GM19043 (cell line): ENCODE results near the gene ZNF584.
"Not testable (repeated sequence)": the region's sequence is repeated elsewhere in the genome, so short reads cannot be mapped to it uniquely, and the experiment has no call there.

Source experiments
- ATAC-seq: cut with Tn5 transposase; IDR thresholded peaks from one replicate; pipeline ENCODE4 v1.9.1; 2021; ENCODE audit warnings: low read depth; ENCODE audit not compliant: unreplicated experiment

Gene ZNF584

DNA sequence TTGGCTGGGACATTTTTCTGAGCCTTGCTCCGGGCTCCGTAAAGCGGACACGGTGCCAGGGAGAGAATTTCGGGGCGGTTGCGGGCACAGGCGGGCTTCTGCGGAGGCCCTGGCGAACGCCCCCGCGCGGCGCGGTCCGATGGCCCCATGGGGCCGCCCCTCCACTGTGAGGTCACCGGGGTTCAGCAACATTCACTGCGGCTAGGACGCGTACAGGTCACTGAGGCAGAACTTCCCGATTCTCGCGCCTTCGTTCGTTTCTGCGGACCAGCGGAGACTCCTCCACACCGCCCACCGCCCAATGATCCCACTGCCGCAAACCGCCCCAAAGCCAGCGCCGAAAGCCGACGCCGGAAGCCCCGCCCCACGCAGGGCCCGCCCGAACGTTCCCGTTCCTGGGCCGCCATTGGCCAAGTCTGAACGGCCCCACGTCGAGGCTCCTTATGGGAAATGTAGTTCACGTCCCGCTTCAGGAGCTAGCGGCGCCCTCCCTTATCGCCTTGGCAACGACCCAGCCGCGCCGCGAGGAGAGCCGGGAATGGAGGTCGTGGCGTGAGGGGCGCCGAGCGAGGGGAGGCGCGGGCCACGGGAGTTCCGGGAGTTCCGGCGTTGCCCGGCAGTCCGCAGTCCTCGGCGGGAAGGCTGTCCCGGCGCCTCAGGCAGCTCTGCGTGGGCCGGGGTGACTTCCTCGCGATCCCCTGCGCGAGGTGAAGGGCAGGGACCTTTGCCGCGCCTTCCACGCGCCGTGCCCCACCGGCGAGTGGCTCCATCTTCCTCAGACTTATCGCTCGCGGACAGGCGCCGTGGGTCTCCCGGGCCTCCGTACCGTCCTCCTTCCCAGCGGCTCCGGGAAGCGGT is at the start of gene ZNF584:
ZNF584 (plus strand) TSS at position 498 of the 858 bp plus-strand sequence. CDS start 499 bp downstream, outside the sequence.
- peak; percentile 89 for ATAC-seq

GRCh38 chr19:58361900-58362271 is 46.6 kb upstream of the ZNF584 start:
- no peak for ATAC-seq

GRCh38 chr19:58362272-58362994 is 46.0 kb upstream of the ZNF584 start, which contains the start of gene ZNF497:
TSS of gene ZNF497 (minus strand) at chr19:58362751. CDS start at chr19:58357635, 5,116 bp downstream.
- peak; percentile 82 for ATAC-seq

DNA sequence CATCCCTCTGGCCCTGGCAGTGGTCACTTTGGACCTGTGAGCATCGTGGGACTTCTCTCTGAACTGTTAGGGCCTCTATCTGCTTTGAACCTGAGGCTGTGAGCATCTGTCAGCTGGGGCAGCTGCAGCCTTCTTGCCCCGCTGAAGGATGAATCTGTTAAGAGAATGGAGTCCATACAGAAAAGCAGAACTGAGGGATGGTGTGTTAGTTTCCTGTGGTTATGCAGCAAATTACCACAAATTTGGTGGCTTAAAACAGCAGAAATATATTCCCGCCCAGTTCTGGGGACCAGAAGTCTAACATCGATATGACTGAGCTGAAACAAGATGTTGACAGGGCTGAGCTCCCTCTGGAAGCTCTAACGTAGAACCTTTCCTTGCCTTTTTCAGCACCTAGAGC is 44.3 kb upstream of the ZNF584 start:
- no peak for ATAC-seq

DNA sequence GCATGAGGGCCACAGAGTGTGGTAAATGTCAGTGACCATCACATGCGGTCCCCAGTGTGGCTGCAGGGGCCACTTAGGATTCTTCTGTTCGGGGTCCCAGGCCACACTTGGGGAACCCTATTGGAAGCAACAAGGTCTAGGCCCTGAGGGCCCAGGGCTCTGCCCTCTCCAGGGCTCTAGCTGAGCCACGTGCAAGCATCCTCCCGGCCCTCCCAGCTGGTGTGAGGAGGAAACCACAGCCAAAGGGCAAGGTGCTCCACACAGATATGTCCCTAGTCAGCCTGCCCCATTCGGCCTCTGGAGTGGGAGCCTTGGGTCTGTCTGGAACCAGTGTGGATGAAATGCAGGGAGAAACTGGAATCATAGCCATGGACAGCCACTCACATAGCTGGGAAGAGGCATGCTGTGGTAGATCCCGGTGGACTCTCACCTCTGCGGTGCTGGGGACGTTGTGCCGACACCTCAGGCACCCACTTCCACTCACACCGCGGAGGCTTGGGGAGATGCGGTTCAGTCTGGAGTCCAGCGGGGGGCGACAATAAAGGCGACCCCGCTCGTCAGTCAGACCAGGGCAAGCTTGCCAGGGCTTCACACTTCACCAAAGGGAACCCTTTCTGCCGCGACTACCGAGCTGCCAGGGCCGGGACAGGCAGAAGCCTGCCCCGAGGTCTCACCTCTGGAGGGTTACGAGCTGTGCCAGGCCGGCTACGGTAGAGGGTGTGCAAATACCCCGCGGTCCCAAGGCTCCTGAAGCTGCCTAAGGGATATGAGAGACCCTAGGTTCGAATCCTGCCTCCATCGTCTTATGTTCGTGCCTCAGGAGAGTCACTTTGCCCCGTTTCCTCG is 41.6 kb upstream of the ZNF584 start:
- ATAC-seq: no peak

DNA sequence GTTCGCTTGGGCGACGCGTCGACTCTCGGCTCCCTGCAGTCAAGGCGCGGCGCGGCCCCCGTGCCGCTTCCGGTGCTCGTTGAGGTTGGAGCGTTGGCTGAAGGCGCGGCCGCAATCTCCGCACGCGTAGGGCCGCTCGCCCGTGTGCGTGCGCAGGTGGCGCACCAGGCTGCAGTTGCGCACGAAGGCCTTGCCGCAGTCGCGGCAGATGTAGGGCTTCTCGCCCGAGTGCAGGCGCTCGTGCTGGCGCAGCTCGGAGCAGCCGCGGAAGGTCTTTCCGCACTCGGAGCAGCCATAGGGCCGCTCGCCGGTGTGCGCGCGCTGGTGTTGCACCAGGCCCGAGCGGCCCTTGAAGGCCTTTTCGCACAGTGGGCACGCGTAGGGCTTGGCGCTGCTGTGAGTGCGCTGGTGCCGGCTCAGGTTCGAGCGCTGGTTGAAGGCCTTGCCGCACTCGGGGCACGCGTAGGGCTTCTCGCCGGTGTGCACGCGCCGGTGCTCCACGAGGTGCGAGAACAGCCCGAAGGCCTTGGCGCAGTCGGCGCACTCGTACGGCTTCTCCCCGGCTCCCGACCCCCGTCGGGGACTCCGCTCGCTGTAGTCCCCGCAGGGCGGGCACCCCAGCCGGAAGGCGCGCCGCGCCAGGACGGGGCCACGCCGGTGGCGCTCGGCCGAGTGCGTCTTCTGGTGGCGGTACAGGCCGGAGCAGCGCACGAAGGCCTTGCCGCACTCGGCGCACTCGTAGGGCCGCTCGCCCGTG is 40.6 kb upstream of the ZNF584 start:
- ATAC-seq: no peak

GRCh38 chr19:58368561-58369360 is 39.7 kb upstream of the ZNF584 start:
- ATAC-seq: no peak

DNA sequence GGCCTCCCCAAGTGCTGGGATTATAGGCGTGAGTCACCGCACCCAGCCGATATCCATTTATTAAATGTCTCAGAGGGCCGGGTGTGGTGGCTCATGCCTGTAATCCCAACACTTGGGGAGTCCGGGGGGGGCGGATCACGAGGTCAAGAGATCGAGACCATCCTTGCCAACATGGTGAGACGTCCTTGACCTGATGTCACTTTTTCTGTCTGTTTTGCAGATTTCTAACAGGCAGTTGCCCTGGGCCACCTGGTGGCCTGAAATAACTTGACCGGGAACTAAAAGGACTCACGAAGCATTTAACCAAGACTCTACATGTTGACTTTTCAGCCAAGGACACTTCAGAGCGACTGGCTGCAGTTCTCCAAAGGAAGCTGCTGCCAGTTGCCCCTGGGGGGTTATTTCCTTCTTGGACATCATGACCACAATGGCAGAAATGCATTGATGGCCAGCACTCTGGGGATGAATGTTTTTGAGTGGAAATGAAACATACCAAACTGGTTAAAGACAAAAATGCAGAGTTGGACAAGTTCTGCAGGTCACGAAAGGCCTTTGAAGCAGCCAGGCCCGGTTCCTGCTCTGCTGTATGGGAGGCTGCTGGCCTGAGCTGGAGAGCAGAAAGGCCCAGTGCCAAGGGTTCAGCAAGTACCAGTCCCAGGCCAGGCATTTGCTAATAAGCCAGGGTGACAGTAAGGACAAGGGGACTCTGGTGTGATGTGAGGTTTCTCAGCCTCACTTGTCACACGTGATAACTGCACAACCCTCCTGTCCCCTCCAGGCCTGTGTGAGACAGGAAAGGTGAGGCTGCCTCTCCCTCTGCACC is 35.9 kb upstream of the ZNF584 start:
- ATAC-seq: no peak

DNA sequence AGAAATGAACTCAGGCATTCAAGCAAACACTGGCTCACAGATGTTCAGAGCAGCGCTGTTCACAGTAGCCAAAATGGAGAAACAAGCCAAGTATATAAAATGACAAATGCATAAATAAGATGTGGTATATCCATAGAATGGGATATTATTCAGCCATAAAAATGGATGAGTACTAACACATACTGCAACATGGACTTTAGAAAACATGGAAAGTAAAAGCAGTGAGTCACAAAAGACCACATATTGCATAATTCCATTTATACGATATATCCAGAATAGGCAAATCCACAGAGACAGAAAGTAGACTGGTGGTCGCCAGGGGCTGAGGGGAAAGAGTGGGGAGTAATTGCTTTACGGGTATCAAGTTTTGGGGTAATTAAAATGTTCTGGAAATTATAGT is 34.2 kb upstream of the ZNF584 start:
- no peak for ATAC-seq

DNA sequence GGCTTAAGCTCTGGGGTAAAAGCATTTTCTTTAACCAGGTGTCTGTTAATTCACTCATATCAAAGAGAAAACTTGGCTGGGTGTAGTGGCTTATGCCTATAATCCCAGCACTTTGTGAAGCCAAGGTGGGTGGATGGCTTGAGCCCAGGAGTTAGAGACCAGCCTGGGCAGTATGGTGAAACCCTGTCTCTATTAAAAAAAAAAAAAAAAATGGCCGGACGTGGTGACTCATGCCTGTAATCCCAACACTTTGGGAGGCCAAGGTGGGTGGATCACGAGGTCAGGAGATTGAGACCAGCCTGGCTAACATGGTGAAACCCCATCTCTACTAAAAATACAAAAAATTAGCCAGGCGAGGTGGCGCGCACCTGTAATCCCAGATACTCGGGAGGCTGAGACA is 31.7 kb upstream of the ZNF584 start:
- ATAC-seq: not testable (repeated sequence)

- no peak for ATAC-seq
Observed at GRCh38 chr19:58379246-58379645, 29.2 kb upstream of the ZNF584 start.

DNA sequence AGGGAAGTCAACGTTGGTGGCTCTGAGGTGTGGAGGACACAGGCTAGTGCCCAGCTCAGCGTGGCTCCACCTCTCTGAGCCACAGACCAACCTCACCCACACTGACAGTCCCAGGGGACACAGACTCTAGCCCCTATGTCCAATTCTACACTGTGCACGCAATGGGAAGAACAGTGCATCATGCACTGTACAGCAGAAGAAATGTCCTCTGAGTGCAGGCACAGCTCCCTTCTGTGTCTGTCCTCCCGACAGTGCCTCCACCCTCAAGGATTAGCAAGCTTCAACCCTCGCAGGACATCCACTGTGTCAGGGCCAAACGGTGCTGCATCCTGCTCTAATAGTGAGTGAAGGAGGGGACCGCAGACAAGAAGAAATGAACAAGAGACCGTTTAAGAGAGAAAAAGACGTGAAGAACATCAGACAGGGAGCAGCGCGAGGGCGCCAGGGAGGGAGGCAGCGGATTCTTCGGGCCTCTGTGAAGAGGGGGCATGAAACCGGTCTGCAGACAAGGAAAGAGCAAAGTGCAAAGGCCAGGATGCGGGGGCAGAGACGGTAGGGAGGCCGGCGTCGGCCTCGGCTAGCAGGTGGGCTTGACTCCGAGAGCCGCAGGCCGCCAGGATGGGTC is 28.3 kb upstream of the ZNF584 start:
- ATAC-seq: no peak

GRCh38 chr19:58380662-58381459 is 27.6 kb upstream of the ZNF584 start, which contains the start of gene ZNF837:
TSS of gene ZNF837 (minus strand) at chr19:58381030. CDS start at chr19:58369332, 11,698 bp downstream.
- ATAC-seq: peak; percentile 83

GRCh38 chr19:58381460-58382212 is 26.8 kb upstream of the ZNF584 start:
- ATAC-seq: no peak

DNA sequence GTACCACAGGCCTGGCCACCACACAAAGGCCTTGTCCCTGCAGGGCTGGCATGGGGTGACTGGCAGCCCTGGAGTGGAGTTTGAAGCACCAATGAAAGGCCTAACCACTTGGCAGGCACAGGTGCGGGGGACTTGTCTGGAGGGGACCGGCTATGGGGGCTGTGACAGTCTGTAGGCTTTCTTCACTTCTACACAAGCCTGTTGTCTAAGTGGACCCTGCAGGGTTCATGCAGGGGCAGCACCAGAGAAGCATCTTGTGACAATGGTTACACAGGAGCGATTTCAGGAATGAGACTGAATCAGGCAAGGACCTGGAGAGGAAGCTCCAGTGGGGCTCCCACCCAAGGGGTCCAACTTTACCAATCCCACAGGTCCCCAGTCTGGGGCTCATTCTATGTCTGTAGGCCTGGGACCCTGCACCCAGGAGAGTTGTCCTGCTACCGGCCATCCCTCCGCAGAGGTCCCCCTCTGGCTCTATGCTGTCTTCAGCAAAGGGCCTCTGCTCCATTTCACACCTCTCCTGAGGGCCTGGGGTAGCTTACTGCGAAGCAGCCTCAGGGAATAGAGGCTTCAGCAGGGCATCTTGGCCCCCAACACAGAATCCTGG is 25.3 kb upstream of the ZNF584 start:
- ATAC-seq: no peak

GRCh38 chr19:58385313-58385890 is 23.0 kb upstream of the ZNF584 start:
- no peak for ATAC-seq
